MV-4-11 (cell line): ENCODE data around the gene SLAMF9.

Experiments
- DNase-seq: peaks from one replicate; lab custom pipeline; 2025; lab: John Stamatoyannopoulos, UW

Gene SLAMF9

GRCh38 chr1:159945483-159946241 is 8.4 kb downstream of the SLAMF9 start, which contains the start of gene IGSF9:
Gene IGSF9 (minus strand): TSS chr1:159945613. CDS start chr1:159943454, 2,159 bp downstream.
- no peak for DNase-seq

- no peak for DNase-seq
Measured at GRCh38 chr1:159944623-159945455, 9.2 kb downstream of the SLAMF9 start.

DNA sequence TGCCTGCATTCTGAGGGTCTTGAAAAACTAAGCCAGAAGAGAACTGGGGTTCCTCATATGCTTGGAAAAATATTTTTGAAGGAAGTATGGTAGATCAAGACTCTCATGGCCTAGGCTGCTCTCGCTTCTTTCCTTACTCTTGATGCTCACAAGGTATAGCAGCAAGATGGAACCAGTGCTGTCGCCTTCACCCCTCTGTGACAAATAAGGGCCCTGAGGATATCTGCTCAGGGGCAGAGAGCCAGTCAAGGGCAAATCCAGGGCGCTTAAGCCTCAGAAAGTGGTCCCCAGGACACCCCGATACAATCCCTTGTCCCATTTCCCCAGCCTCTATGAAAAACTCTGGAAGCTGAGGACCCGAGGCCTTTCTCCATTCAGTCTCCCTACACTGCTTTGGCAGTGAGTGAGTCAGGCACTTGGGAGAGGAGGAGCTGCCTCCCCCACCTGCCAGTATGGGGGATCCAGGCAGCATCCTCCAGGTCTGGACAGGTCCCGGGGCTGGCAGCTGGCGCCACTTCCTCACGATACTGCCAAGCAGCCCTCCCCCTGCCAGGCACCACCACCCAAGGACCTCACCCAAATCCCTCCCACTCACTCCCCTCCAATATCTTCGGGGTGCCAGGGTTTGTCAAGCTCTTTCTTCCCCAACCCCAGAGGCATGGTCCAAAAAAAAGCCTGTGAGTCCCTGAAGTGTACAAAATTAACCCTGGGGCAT is 10.0 kb downstream of the SLAMF9 start:
- DNase-seq = no peak

- DNase-seq = no peak
Measured at GRCh38 chr1:159943278-159943640, 10.8 kb downstream of the SLAMF9 start.

GRCh38 chr1:159942632-159943277 is 11.3 kb downstream of the SLAMF9 start:
- no peak for DNase-seq

DNA sequence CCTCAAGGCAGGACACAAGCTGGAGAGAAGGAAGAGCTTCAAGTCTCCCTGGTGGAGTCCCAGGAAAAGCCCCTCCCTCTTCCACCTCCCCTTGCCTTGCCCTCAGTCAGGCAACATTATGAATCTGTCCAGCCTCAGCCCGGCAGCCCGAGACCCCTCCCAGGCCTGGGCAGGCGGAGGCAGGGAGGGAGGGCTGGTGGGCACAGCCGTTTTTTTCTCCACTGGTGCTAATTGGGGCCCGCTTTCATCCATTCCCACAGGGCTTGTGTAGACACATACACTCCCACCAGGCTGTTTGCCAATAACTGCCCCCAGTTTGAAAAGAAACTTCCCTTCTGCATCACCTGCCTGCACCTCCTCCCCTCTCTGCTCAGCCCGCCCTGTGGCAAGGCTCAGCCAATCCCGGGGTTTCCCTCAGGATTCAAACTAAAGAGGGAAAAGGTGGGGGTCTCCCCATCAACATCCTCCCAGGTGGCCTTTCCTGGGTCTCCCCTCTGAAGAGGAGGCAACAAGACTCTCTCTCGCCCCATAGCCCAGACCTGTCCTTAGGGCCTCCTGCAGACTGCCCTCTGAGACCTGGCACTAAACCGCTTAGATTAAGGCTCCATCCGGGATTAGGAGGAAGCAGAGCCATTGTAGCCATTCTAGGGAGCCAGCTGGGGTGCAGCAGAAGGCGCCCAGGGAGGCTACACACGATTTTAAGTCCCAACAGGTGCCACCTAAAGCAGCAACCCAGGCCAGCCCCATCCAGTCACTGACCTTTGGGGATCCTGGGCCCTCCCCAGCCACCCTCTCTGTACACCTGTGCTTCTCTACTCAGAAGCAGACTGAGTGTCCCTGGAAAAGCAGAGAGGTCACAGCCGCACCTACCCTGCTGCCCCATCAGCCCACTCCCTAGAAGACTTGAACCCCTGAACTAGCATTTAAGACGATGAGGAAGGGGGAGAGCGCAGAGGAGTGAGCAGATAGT is 12.2 kb downstream of the SLAMF9 start:
- DNase-seq = no peak

GRCh38 chr1:159941141-159941540 is 12.9 kb downstream of the SLAMF9 start:
- DNase-seq = no peak

DNA sequence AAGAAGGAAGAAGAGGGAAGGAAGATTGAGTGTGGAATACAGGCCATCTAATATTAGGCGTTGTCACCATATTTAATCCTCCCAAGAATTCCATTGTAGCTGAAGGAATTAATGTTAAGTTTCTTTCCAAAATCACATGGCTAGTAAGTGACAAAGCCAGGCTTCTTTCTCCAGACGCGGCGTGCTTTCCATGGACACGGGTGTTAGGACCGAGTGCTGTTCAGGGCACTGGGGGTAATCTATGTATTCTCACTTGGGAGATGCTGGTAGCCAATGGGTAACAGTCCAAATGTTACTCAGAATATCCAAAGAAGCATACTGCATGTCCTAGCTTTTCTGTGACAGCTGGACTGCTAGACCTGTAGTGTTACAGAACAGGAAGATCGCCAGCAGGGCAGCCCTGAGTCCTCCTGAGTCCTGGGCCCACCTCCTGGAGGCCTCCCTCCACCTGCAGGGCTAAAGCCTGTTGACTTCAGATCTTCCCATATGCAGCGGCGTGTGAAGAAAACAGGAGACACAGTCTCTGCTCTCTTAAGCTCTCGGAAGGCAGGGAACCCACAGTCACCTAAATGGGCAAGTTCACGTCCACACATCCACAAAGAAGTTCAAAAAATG is 13.9 kb downstream of the SLAMF9 start:
- no peak for DNase-seq

- DNase-seq = no peak
Measured at GRCh38 chr1:159939678-159940002, 14.4 kb downstream of the SLAMF9 start.

DNA sequence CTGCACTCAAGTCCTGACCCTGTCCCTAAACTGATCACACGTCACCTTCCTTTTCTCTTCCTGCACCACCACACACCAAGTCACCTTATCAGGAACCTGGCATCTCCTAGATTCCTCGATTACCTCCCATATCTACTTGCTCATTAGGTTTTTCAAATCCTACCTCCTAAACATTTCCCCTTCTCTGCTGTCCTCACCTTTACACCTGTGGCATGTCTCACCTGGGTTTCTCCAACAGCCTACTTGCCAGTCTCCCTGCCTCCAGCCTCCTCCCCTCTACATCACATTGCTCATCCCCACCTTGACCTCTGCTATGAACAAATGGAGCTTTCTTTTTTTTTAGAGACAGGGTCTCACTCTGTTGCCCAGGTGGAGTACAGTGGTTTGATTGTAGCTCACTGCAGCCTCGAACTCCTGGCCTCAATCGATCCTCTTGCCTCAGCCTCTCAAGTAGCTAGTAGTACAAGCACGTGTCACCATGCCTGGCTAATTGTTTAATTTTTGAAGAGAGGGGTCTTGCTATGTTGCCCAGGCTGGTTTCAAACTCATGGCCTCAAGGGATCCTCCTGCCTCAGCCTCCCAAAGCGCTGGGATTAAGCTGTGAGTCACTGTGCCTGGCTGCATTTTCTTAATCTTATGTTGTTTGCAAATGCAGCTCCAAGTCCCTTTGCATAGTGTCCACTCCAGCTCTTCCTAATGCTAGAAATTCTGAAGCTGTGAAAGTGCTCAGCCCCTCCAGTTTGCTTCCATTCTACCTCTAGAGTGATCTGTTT is 14.9 kb downstream of the SLAMF9 start:
- DNase-seq = no peak

- DNase-seq = peak; percentile 57
Measured at GRCh38 chr1:159938211-159938852, 15.7 kb downstream of the SLAMF9 start.

DNA sequence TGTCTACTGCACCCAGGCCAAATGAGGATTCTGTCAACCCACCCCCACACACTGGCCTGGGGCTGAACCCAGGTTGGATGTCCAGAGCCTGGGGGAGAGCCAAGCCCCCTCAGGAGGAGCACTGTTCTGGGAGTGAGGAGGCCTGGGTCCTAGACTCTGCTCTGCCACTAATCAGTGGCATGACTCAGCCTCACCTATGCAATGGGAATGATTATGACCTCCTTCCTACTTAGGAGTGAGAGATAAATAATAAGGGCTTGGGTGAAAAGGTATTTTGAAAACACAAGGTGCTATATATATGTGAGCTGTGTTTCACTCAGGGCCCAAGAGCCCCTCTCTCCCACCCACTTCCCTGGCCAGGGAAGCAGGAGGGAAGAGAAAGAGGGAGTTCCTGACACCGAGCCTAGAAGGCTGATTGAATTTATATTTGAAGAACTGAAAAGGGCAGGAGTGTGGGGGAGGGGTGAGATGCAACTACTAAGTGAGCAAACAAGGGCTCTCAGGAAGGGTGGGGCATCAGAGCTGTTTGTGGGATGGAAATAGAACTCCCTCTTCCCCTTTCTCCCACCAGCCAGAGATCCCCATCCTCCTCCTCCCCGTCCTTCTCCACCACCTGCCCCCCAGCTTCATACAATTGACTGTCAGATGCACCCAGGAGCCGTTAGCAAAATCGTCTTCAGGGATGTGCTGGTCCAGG is 16.8 kb downstream of the SLAMF9 start:
- peak; percentile 86 for DNase-seq

- DNase-seq = peak; percentile 53
Measured at GRCh38 chr1:159936273-159936904, 17.6 kb downstream of the SLAMF9 start.

DNA sequence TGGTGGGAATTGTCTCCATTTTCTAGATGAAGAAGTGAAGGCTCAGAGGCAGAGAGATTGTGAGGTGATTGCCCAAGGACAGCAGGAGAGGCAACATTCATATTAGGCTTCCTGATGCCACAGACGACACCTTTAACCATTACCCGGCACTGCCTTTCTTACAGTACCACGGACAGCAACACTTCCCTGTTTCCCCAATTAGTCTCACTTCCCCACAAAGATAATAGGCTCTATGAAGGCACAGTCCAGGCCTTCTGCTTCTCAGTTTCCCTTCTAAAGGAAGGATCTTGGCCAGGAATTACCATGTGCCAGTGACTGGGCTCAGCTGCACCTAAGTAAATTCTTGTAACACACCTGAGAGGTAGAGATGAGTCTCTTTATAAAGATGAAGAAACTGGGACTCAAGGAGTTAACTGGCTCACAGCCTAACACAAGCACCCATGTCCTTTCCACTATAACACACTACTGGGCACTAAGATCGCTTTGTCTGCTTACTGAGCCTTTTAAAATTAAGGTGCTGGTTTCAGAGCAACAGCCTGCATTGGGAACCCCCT is 18.2 kb downstream of the SLAMF9 start:
- DNase-seq = peak; percentile 72

DNA sequence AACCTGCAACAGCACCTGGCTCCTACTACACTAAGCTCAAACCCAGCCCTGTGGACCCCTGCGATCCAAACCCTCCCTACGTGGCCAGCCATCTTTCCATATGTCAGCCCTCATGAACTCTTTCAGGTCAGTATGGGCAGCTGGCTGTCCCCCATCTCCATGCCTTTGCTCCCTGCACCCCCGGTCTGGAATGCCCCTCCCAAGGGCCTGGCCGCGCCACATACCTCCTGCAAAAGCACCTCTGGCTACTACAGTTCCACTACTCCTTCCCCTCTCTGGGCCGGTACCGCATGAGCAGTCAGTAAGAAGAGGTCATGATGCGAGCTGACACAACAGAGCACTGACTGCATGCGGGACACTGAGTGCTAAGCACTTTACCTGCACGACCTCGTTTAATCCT is 18.7 kb downstream of the SLAMF9 start:
- no peak for DNase-seq

- no peak for DNase-seq
Measured at GRCh38 chr1:159934136-159935039, 19.6 kb downstream of the SLAMF9 start.

DNA sequence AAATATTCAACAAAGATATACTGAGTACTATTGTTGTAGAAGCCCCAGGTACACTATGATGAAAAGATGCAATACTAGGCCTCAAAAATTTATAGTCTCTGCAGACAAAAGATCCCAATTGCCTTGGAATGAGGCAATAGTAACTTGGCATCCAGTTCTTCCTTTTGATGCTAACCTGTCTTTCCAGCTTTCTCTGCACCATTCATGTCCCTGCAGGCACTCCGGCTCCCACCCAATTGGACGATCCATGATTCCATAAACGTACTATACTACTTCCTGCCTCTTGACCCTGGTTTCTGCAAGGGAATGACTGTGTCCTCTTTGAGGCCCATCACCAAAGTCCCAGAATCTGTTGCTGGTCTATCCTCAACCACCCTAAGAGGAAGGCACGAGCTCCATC is 20.7 kb downstream of the SLAMF9 start:
- DNase-seq = no peak
